GM18502 (cell line): ENCODE measurements around the gene PICALM.

ENCODE experiments used
- ATAC-seq: cut with Tn5 transposase; IDR thresholded peaks from one replicate; pipeline ENCODE4 v1.9.1; 2021; ENCODE audit warnings: mild to moderate bottlenecking; ENCODE audit not compliant: unreplicated experiment, poor library complexity

The PICALM gene

GRCh38 chr11:86087256-86087655 lies 18.4 kb upstream of the PICALM start:
- ATAC-seq: no peak

GRCh38 chr11:86081455-86081854 lies 12.6 kb upstream of the PICALM start:
- no peak for ATAC-seq

GRCh38 chr11:86079421-86079820 lies 10.5 kb upstream of the PICALM start:
- ATAC-seq: no peak

- no peak for ATAC-seq
Observed at GRCh38 chr11:86073948-86074347, 5.1 kb upstream of the PICALM start.

GRCh38 chr11:86072211-86072610 lies 3.3 kb upstream of the PICALM start:
- ATAC-seq: no peak

- no peak for ATAC-seq
Observed at GRCh38 chr11:86070142-86071056, 1.5 kb upstream of the PICALM start.

- peak; percentile 25 for ATAC-seq
Observed at GRCh38 chr11:86069408-86070101, 671 bp upstream of the PICALM start.

- ATAC-seq: peak; percentile 13
Observed at GRCh38 chr11:86068138-86068871, 579 bp downstream of the PICALM start.

GRCh38 chr11:86067851-86068137 lies 1.1 kb downstream of the PICALM start:
- no peak for ATAC-seq

GRCh38 chr11:86067009-86067850 lies 1.7 kb downstream of the PICALM start:
- no peak for ATAC-seq

GRCh38 chr11:86066657-86067008 lies 2.3 kb downstream of the PICALM start:
- ATAC-seq: no peak

GRCh38 chr11:86066033-86066432 lies 2.9 kb downstream of the PICALM start:
- no peak for ATAC-seq

- no peak for ATAC-seq
Observed at GRCh38 chr11:86064220-86064803, 4.6 kb downstream of the PICALM start.

GRCh38 chr11:86063536-86063935 lies 5.3 kb downstream of the PICALM start:
- no peak for ATAC-seq

- no peak for ATAC-seq
Observed at GRCh38 chr11:86062719-86063118, 6.2 kb downstream of the PICALM start.

GRCh38 chr11:86061483-86062205 lies 7.2 kb downstream of the PICALM start:
- ATAC-seq: no peak

- no peak for ATAC-seq
Observed at GRCh38 chr11:86060544-86060943, 8.3 kb downstream of the PICALM start.

GRCh38 chr11:86058360-86058759 lies 10.5 kb downstream of the PICALM start:
- no peak for ATAC-seq

GRCh38 chr11:86056351-86056854 lies 12.5 kb downstream of the PICALM start:
- no peak for ATAC-seq
